Peyer's patch (tissue), 4 donors: ENCODE results near the gene PDSS2.
"Not testable (repeated sequence)": the region's sequence is repeated elsewhere in the genome, so short reads cannot be mapped to it uniquely, and the experiment has no call there.

Experiments
- POLR2A ChIP-seq, 2 donors: fragments of 450-650 bp; IDR thresholded peaks; one replicate each; pipeline ENCODE4 v1.5.1; 2017; ENCODE audit warnings: antibody characterized with exemption in 2 of 2, mild to moderate bottlenecking in 2 of 2, moderate library complexity in 2 of 2
- TF ChIP-seq, protein P1 (sequence below), 6 experiments: fragments of 450-650 bp in 4 of 6; fragments of 200-600 bp in 2 of 6; sonication (generic) in 1 of 6; IDR thresholded peaks; one replicate each; pipeline ENCODE4 v1.5.1; 2017 to 2019; ENCODE audit warnings: antibody characterized with exemption in 6 of 6, mild to moderate bottlenecking in 3 of 6, moderate library complexity in 1 of 6

DNA sequence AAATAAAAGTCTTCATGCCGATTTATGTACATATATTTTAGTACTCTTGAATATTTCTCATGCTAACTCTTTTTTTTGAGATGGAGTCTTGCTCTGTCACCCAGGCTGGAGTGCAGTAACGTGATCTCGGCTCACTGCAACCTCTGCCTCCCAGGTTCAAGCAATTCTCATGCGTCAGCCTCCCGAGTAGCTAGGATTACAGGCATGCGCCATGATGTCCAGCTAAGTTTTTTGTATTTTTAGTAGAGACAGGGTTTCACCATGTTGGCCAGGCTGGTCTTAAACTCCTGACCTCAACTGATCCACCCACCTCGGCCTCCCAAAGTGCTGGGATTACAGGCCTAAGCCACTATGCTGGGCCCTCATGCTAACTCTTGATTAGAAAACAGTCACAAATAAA is 179.4 kb downstream of the PDSS2 start:
- TF ChIP-seq, protein P1, sequence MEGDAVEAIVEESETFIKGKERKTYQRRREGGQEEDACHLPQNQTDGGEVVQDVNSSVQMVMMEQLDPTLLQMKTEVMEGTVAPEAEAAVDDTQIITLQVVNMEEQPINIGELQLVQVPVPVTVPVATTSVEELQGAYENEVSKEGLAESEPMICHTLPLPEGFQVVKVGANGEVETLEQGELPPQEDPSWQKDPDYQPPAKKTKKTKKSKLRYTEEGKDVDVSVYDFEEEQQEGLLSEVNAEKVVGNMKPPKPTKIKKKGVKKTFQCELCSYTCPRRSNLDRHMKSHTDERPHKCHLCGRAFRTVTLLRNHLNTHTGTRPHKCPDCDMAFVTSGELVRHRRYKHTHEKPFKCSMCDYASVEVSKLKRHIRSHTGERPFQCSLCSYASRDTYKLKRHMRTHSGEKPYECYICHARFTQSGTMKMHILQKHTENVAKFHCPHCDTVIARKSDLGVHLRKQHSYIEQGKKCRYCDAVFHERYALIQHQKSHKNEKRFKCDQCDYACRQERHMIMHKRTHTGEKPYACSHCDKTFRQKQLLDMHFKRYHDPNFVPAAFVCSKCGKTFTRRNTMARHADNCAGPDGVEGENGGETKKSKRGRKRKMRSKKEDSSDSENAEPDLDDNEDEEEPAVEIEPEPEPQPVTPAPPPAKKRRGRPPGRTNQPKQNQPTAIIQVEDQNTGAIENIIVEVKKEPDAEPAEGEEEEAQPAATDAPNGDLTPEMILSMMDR (IDR thresholded peaks at IDR 0.05) = not testable (repeated sequence)
- not testable (repeated sequence) for TF ChIP-seq POLR2A (IDR thresholded peaks at IDR 0.05)
